Nephron progenitor cell (in vitro differentiated cells): ENCODE measurements around the gene GPC3.

Experiments used
- DNase-seq: peaks from one replicate; pipeline ENCODE4 v3.0.0; 2021
- H3K27ac Mint-ChIP-seq: 2 replicates; pipeline ENCODE4 v1.8.0; 2021; ENCODE audit warnings: mild to moderate bottlenecking, moderate library complexity, mixed read lengths
- H3K27me3 Mint-ChIP-seq: 2 replicates; pipeline ENCODE4 v1.8.0; 2021; ENCODE audit warnings: mild to moderate bottlenecking, low read depth, mixed read lengths; ENCODE audit not compliant: poor library complexity
- H3K36me3 Mint-ChIP-seq: 2 replicates; pipeline ENCODE4 v1.8.0; 2021; ENCODE audit warnings: low read depth, mixed read lengths
- H3K4me1 Mint-ChIP-seq: 2 replicates; pipeline ENCODE4 v1.8.0; 2021; ENCODE audit warnings: mixed read lengths
- H3K4me3 Mint-ChIP-seq: 2 replicates; pipeline ENCODE4 v1.8.0; 2021; ENCODE audit warnings: mild to moderate bottlenecking, moderate library complexity, mixed read lengths
- H3K9me3 Mint-ChIP-seq: 2 replicates; pipeline ENCODE4 v1.8.0; 2021; ENCODE audit warnings: mild to moderate bottlenecking, moderate library complexity, mixed read lengths
- TF ChIP-seq, protein P1 (sequence below): fragments of 200-600 bp; sonication (generic); IDR thresholded peaks from 2 replicates; pipeline ENCODE4 v1.5.0; 2021; ENCODE audit warnings: antibody characterized with exemption

The GPC3 gene

DNA sequence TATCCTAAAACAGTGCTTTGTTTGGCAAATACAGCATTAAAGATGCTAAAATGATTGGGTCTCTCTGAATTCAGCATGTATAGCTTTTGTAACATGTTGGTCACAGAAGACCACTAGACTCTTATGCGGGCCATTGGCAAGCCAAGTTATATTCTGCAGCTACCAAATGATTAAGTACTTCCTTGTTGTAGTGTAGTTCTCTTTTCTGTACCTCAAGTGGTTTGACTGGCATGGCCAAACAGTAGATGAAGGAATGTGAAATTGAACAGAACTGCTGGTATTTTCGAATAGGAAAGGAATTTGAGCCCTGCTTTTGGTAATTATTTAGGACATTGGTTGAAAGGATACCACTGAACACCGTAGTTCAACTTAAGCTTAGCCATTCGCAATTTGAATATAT is 376.2 kb downstream of the GPC3 start:
- Mint-ChIP-seq H3K36me3 (peaks cover 21% of the 10 kb centered on the region), H3K27me3 (no peaks in the 10 kb centered on the region), H3K4me1 (peaks cover 10% of the 10 kb centered on the region), H3K4me3 (no peak overlapping the region), H3K9me3 (peaks cover 12% of the 10 kb centered on the region), H3K27ac (no peak overlapping the region)
- DNase-seq = no peak
- TF ChIP-seq, protein P1, sequence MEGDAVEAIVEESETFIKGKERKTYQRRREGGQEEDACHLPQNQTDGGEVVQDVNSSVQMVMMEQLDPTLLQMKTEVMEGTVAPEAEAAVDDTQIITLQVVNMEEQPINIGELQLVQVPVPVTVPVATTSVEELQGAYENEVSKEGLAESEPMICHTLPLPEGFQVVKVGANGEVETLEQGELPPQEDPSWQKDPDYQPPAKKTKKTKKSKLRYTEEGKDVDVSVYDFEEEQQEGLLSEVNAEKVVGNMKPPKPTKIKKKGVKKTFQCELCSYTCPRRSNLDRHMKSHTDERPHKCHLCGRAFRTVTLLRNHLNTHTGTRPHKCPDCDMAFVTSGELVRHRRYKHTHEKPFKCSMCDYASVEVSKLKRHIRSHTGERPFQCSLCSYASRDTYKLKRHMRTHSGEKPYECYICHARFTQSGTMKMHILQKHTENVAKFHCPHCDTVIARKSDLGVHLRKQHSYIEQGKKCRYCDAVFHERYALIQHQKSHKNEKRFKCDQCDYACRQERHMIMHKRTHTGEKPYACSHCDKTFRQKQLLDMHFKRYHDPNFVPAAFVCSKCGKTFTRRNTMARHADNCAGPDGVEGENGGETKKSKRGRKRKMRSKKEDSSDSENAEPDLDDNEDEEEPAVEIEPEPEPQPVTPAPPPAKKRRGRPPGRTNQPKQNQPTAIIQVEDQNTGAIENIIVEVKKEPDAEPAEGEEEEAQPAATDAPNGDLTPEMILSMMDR = no peak

DNA sequence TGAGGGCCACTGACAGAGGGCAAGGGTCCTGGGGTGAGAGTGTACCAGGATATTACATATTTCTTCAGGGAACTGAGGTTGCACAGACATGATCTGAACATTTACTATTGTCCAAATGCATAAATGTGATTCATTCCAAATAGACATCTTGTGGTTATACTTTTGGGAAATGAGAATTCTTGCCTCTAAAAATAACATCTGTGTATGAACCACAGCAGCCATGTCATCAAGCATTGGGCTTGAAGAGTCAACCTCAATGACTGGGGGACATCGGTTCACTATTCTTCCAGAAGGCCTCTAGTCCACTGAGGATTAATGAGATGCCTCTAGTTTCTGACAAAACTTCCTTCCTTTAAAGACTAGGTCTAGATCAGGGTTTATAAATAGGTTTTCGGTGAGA is 377.0 kb downstream of the GPC3 start:
- Mint-ChIP-seq H3K36me3 (peaks cover 18% of the 10 kb centered on the region), H3K27ac (no peak overlapping the region), H3K4me3 (no peak overlapping the region), H3K27me3 (no peaks in the 10 kb centered on the region), H3K9me3 (peaks cover 5% of the 10 kb centered on the region), H3K4me1 (peaks cover 10% of the 10 kb centered on the region)
- DNase-seq = no peak
- TF ChIP-seq, protein P1 = no peak

- no peak for DNase-seq
- Mint-ChIP-seq H3K27ac (no peak overlapping the region), H3K36me3 (peaks cover 19% of the 10 kb centered on the region), H3K9me3 (no peaks in the 10 kb centered on the region), H3K4me1 (peaks cover 10% of the 10 kb centered on the region), H3K4me3 (no peak overlapping the region), H3K27me3 (no peaks in the 10 kb centered on the region)
- TF ChIP-seq, protein P1 = no peak
Observed at GRCh38 chrX:133607419-133608348, 377.7 kb downstream of the GPC3 start.

- DNase-seq = no peak
- Mint-ChIP-seq H3K4me1 (peaks cover 5% of the 10 kb centered on the region), H3K9me3 (no peaks in the 10 kb centered on the region), H3K27ac (no peak overlapping the region), H3K27me3 (no peaks in the 10 kb centered on the region), H3K36me3 (peaks cover 22% of the 10 kb centered on the region), H3K4me3 (no peak overlapping the region)
- TF ChIP-seq, protein P1 = no peak
Observed at GRCh38 chrX:133606990-133607389, 378.4 kb downstream of the GPC3 start.

DNA sequence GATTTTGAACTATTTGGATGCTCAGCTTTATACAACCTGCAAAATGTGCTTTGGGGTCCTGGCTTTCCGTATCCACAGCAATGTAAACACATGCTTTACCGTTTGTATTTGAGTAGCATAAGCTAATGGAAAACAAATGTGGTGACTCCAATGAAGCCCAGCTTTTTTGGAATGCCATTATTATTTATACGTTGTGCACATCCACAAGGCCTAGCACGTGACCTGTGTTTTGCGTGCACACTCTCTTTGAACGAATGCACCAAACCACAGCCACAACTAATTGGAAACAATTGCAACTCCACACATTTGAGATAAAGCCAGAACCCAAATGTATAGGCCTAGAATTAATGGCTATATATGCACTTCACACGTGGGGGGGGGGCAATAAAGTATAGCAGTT is 380.6 kb downstream of the GPC3 start:
- TF ChIP-seq, protein P1 = no peak
- no peaks in the 10 kb centered on the region for H3K27me3 Mint-ChIP-seq
- no peak for DNase-seq
- no peaks in the 10 kb centered on the region for H3K9me3 Mint-ChIP-seq
- peaks cover 15% of the 10 kb centered on the region for H3K36me3 Mint-ChIP-seq
- no peak overlapping the region for H3K27ac Mint-ChIP-seq
- peaks cover 3% of the 10 kb centered on the region for H3K4me1 Mint-ChIP-seq
- H3K4me3 Mint-ChIP-seq = no peak overlapping the region

- TF ChIP-seq, protein P1 = no peak
- Mint-ChIP-seq H3K27me3 (no peaks in the 10 kb centered on the region), H3K4me3 (no peak overlapping the region), H3K27ac (no peak overlapping the region), H3K4me1 (peaks cover 5% of the 10 kb centered on the region), H3K9me3 (no peaks in the 10 kb centered on the region), H3K36me3 (peaks cover 15% of the 10 kb centered on the region)
- DNase-seq = no peak
Observed at GRCh38 chrX:133602881-133603280, 382.5 kb downstream of the GPC3 start.
